Fibroblast of lung (primary cell): ENCODE measurements around the gene THPO. TPM values are rescaled to one million over a fixed set of nuclear protein-coding genes. Genes with fewer than 3 reads are reported as not detected.

Experiments used
- DNase-seq, 2 donors: peaks; one replicate each; pipeline versions ENCODE4 v3.0.0 to v3.0.0-alpha.2; 2010; ENCODE audit warnings: low read depth in 2 of 2
- H2AFZ ChIP-seq: 2 replicates; pipeline ENCODE4 v1.5.1; 2012; ENCODE audit warnings: low read length, control low read depth, inconsistent platforms
- H3K27ac ChIP-seq: 2 replicates; pipeline ENCODE4 v1.5.1; 2011; ENCODE audit warnings: low read length, control low read depth; ENCODE audit not compliant: insufficient read depth
- H3K27me3 ChIP-seq: 2 replicates; pipeline ENCODE4 v1.5.1; 2011; ENCODE audit warnings: mild to moderate bottlenecking, low read length; ENCODE audit not compliant: control insufficient read depth, insufficient read depth
- H3K36me3 ChIP-seq: 2 replicates; pipeline ENCODE4 v1.5.1; 2011; ENCODE audit warnings: low read length; ENCODE audit not compliant: control insufficient read depth, insufficient read depth
- H3K4me1 ChIP-seq: 2 replicates; pipeline ENCODE4 v1.5.1; 2011; ENCODE audit warnings: low read length; ENCODE audit not compliant: control insufficient read depth, insufficient read depth; ENCODE audit errors: extremely low read depth
- H3K4me2 ChIP-seq: 2 replicates; pipeline ENCODE4 v1.5.1; 2011; ENCODE audit warnings: low read length, control low read depth; ENCODE audit not compliant: insufficient read depth; ENCODE audit errors: extremely low read depth
- H3K4me3 ChIP-seq, 4 experiments: fragments of 200-600 bp in 1 of 4; sonication (generic) in 1 of 4; replicated peaks in 1 of 4; 2 replicates each; pipeline ENCODE4 v1.5.1; 2011 to 2016; ENCODE audit warnings: low read length in 4 of 4, low read depth in 3 of 4, mild to moderate bottlenecking in 3 of 4, control low read depth in 2 of 4, inconsistent platforms in 1 of 4, mixed read lengths in 1 of 4; ENCODE audit not compliant: insufficient read depth in 1 of 4; ENCODE audit errors: control extremely low read depth in 1 of 4
- H3K79me2 ChIP-seq: 2 replicates; pipeline ENCODE4 v1.5.1; 2012; ENCODE audit warnings: mild to moderate bottlenecking, low read length, inconsistent platforms; ENCODE audit not compliant: control insufficient read depth, insufficient read depth
- H3K9ac ChIP-seq: 2 replicates; pipeline ENCODE4 v1.5.1; 2011; ENCODE audit warnings: mild to moderate bottlenecking, low read length, control low read depth; ENCODE audit not compliant: insufficient read depth
- H3K9me3 ChIP-seq: 2 replicates; pipeline ENCODE4 v1.5.1; 2012; ENCODE audit warnings: low read depth, low read length; ENCODE audit not compliant: control insufficient read depth, insufficient read depth
- H4K20me1 ChIP-seq: 2 replicates; pipeline ENCODE4 v1.5.1; 2011; ENCODE audit warnings: low read length; ENCODE audit not compliant: control insufficient read depth, insufficient read depth; ENCODE audit errors: extremely low read depth
- CTCF ChIP-seq, 2 donors: IDR thresholded peaks in 1 of 2; conservative IDR thresholded peaks in 1 of 2; 1 replicate in 1 of 2; 2 replicates in 1 of 2; pipeline ENCODE4 v1.5.1; 2011 to 2012; ENCODE audit warnings: low read length in 2 of 2, control low read depth in 1 of 2, inconsistent platforms in 1 of 2, low read depth in 1 of 2, mild to moderate bottlenecking in 1 of 2
- EZH2 ChIP-seq: IDR thresholded peaks from 2 replicates; pipeline ENCODE4 v1.5.1; 2012; ENCODE audit warnings: low read length, control low read depth, mild to moderate bottlenecking; ENCODE audit errors: missing control alignments
- polyA plus RNA-seq, 2 donors: library from polyadenylated mRNA; depleted of rRNA in 1 of 2; stranded (reverse) in 1 of 2; unstranded in 1 of 2; fragments of >200 nt; gene quantifications; 2 replicates each; pipeline ENCODE4 v1.2.1, GENCODE V29; 2011 to 2012; ENCODE audit warnings: missing spikeins in 1 of 2
- total RNA-seq: library from RNA; depleted of rRNA; stranded (reverse); fragments of >200 nt; gene quantifications from 2 replicates; pipeline ENCODE4 v1.2.1, GENCODE V29; 2014

The THPO gene
- total and polyA plus RNA-seq, 2 donors (not counting 1 experiment from before 2014, with no cell fraction given): 0.27 to 0.50 TPM

GRCh38 chr3:184362668-184363546 is 15.1 kb downstream of the THPO start:
- peaks cover 16% of the 10 kb centered on the region for H3K79me2 ChIP-seq
- peak overlapping the region; percentile 96 for H3K9ac ChIP-seq
- peak overlapping the region; percentile 97 for H3K27ac ChIP-seq
- DNase-seq: peak; percentile 95 to 98
- no peaks in the 10 kb centered on the region for H3K27me3 ChIP-seq
- H3K36me3 ChIP-seq: peaks cover 6% of the 10 kb centered on the region
- H4K20me1 ChIP-seq: no peaks in the 10 kb centered on the region
- no peaks in the 10 kb centered on the region for H3K9me3 ChIP-seq
- H2AFZ ChIP-seq: peak overlapping the region; percentile 90
- H3K4me2 ChIP-seq: peak overlapping the region; percentile 71
- H3K4me1 ChIP-seq: peaks cover 7% of the 10 kb centered on the region
- peak overlapping the region; percentile 84 to 93 (median 86) for H3K4me3 ChIP-seq
- peak; percentile 51 to 73 for TF ChIP-seq CTCF (conservative IDR thresholded peaks at IDR 0.05 in 1 of 2, IDR thresholded peaks at IDR 0.05 in 1 of 2; ENCODE audit: low read depth in 1 of 2, low read length in 2 of 2)
- TF ChIP-seq EZH2: no peak

GRCh38 chr3:184361932-184362667 is 15.9 kb downstream of the THPO start:
- peak overlapping the region; percentile 96 for H3K9ac ChIP-seq
- DNase-seq: peak in 1 of 2 donors; percentile 68
- peaks cover 6% of the 10 kb centered on the region for H3K4me1 ChIP-seq
- no peaks in the 10 kb centered on the region for H3K27me3 ChIP-seq
- peak overlapping the region; percentile 71 for H3K4me2 ChIP-seq
- H3K27ac ChIP-seq: peak overlapping the region; percentile 97
- peak overlapping the region; percentile 49 for H2AFZ ChIP-seq
- peaks cover 4% of the 10 kb centered on the region for H3K36me3 ChIP-seq
- peak overlapping the region; percentile 84 to 93 (median 86) for H3K4me3 ChIP-seq
- peaks cover 16% of the 10 kb centered on the region for H3K79me2 ChIP-seq
- H3K9me3 ChIP-seq: no peaks in the 10 kb centered on the region
- TF ChIP-seq CTCF (conservative IDR thresholded peaks at IDR 0.05 in 1 of 2, IDR thresholded peaks at IDR 0.05 in 1 of 2; ENCODE audit: low read depth in 1 of 2, low read length in 2 of 2) (no peak), EZH2 (no peak)
- no peaks in the 10 kb centered on the region for H4K20me1 ChIP-seq

- peak within 1 kb of the TSS; percentile 96 for H3K9ac ChIP-seq
- H4K20me1 ChIP-seq: no peaks in the 10 kb centered on the region
- H2AFZ ChIP-seq: peak within 1 kb of the TSS; percentile 81
- TF ChIP-seq EZH2 (no peak), CTCF (conservative IDR thresholded peaks at IDR 0.05 in 1 of 2, IDR thresholded peaks at IDR 0.05 in 1 of 2; ENCODE audit: low read depth in 1 of 2, low read length in 2 of 2) (no peak)
- peaks cover 16% of the 10 kb centered on the region for H3K79me2 ChIP-seq
- peak within 1 kb of the TSS; percentile 84 to 93 (median 88) for H3K4me3 ChIP-seq
- H3K27me3 ChIP-seq: no peaks in the 10 kb centered on the region
- peak; percentile 47 to 48 for DNase-seq
- H3K4me2 ChIP-seq: peak within 1 kb of the TSS; percentile 100
- peak within 1 kb of the TSS; percentile 97 for H3K27ac ChIP-seq
- no peaks in the 10 kb centered on the region for H3K36me3 ChIP-seq
- peaks cover 6% of the 10 kb centered on the region for H3K4me1 ChIP-seq
- no peaks in the 10 kb centered on the region for H3K9me3 ChIP-seq
These were observed 16.5 kb downstream of the THPO start, which contains the start of the genes CLCN2 and POLR2H for GRCh38 chr3:184361532-184361931. TSS of gene CLCN2 (minus strand) at chr3:184361605. CDS start at chr3:184361479, 126 bp downstream. TSS of gene POLR2H (plus strand) at chr3:184361710. CDS start at chr3:184363493, 1,783 bp downstream.
